Kidney epithelial cell (primary cell): ENCODE data around the gene CRB3. TPM values are rescaled to one million over a fixed set of nuclear protein-coding genes. Genes with fewer than 3 reads are reported as not detected.
"Not testable (repeated sequence)": the region's sequence is repeated elsewhere in the genome, so short reads cannot be mapped to it uniquely, and the experiment has no call there.

Experiments used
- DNase-seq: peaks from one replicate; pipeline ENCODE4 v3.0.0-alpha.2; 2010; ENCODE audit warnings: low read depth
- H3K27me3 ChIP-seq: 2 replicates; pipeline ENCODE4 v1.6.0; 2011; ENCODE audit warnings: low read length; ENCODE audit not compliant: control insufficient read depth, insufficient read depth
- H3K36me3 ChIP-seq: 2 replicates; pipeline ENCODE4 v1.5.1; 2011; ENCODE audit warnings: low read length; ENCODE audit not compliant: control insufficient read depth, insufficient read depth
- H3K4me3 ChIP-seq: 2 replicates; pipeline ENCODE4 v1.5.1; 2011; ENCODE audit warnings: low read depth, mild to moderate bottlenecking, control low read depth, low read length
- total RNA-seq: library from RNA; depleted of rRNA; stranded (reverse); fragments of >200 nt; gene quantifications from 2 replicates; pipeline ENCODE4 v1.2.3, GENCODE V29; 2015
- TF ChIP-seq, protein P1 (sequence below): IDR thresholded peaks from 2 replicates; pipeline ENCODE4 v1.5.1; 2011; ENCODE audit warnings: mild to moderate bottlenecking, moderate library complexity, low read length, control low read depth, inconsistent platforms; ENCODE audit not compliant: insufficient read depth, poor library complexity, severe bottlenecking

CRB3 gene
- total RNA-seq, 1 donor from 2014 or later: 87.8 TPM

DNA sequence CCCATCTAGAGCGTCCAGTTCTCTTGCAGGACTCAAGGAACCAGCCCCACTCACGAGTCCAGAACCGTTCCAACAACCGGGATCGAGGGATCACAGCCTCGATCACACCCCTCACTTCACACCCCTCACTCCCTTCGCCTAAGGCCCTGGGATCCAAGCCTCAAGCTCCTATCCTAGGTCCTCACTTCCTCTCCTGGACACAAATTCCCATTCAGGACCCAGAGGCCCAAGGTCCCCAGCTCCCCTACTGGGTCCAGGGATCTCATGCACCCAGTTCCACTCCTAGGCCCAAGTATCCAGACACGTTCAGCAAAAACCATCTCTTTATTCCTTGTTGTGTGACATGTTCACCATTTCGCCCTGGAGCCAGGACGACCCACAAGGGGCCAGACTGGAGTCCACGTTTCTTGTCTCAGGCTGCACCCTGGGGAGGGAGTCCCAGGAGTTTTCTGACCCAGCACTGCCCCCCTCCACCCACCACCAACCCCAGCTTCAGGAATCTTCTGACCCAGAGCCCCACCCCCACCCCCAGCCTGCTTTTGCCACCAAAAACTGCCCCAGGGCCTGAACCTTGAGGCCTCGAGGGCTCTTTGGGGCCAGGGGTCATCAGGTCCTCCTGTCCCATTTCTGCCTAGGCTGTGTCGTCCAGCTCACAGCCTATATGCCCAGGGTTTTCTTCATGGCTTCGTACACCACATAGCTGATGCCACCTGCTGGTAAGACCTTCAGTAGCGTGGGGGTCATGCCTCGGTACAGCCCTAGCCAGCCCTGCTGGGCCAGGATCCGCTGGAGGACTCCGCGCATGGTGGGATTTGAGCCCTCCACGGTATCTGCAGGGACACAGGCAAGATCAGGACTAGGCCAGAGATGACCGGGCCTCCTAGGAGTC, 38.1 kb upstream of the CRB3 start:
- Histone ChIP-seq H3K27me3 (peaks cover 5% of the 10 kb centered on the region), H3K4me3 (no peak overlapping the region), H3K36me3 (no peaks in the 10 kb centered on the region)
- DNase-seq: no peak
- TF ChIP-seq, protein P1, sequence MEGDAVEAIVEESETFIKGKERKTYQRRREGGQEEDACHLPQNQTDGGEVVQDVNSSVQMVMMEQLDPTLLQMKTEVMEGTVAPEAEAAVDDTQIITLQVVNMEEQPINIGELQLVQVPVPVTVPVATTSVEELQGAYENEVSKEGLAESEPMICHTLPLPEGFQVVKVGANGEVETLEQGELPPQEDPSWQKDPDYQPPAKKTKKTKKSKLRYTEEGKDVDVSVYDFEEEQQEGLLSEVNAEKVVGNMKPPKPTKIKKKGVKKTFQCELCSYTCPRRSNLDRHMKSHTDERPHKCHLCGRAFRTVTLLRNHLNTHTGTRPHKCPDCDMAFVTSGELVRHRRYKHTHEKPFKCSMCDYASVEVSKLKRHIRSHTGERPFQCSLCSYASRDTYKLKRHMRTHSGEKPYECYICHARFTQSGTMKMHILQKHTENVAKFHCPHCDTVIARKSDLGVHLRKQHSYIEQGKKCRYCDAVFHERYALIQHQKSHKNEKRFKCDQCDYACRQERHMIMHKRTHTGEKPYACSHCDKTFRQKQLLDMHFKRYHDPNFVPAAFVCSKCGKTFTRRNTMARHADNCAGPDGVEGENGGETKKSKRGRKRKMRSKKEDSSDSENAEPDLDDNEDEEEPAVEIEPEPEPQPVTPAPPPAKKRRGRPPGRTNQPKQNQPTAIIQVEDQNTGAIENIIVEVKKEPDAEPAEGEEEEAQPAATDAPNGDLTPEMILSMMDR: no peak

DNA sequence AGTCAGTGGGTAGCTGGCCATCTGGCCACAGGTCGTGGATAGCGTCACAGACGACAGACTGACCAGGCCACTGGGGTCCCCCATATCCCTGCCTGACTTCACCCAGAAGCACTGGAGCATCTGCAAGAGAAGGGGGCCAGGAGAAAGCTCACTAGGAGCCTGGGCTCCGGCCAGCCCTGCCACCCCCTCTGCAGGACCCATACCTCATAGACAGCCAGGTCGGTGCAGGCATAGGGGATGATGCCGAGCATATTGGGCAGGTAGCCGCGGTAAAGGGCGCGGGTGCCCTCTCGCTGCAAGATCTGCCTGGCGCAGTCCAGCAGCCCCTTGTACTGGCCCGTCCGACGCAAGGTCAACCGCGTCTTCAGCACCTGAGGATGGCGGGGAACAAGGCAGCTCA, 36.9 kb upstream of the CRB3 start:
- no peak for DNase-seq
- TF ChIP-seq, protein P1: no peak
- H3K27me3 ChIP-seq: peaks cover 7% of the 10 kb centered on the region
- H3K36me3 ChIP-seq: no peaks in the 10 kb centered on the region
- H3K4me3 ChIP-seq: no peak overlapping the region

DNA sequence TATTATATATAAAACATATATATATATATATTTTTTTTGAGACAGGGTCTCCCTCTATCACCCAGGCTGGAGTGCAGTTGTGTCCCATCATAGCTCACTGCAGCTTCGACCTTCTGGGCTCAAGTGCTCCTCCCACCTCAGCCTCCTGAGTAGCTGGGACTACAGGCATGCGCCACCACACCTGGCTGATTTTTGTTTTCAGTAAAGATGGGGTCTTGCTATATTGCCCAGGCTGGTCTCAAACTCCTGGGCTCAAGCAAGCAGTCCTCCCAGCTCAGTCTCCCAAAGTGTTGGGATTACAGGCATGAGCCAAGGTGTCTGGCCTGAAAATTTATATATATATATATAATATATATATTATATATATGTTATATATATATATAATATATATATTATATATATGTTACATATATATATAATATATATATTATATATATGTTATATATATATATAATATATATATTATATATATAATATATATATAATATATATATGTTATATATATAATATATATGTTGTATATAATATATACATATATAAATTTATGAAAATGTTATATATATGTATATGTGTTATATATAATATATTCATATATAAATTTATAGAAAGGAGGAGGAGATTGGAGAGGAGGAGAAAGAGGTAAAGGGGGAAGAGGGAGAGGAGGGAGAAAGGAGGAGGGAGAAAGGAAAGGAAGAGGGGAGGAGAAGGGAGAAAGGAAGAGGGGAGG, 35.2 kb upstream of the CRB3 start:
- H3K36me3 ChIP-seq, H3K4me3 ChIP-seq, DNase-seq, H3K27me3 ChIP-seq: not testable (repeated sequence)

DNA sequence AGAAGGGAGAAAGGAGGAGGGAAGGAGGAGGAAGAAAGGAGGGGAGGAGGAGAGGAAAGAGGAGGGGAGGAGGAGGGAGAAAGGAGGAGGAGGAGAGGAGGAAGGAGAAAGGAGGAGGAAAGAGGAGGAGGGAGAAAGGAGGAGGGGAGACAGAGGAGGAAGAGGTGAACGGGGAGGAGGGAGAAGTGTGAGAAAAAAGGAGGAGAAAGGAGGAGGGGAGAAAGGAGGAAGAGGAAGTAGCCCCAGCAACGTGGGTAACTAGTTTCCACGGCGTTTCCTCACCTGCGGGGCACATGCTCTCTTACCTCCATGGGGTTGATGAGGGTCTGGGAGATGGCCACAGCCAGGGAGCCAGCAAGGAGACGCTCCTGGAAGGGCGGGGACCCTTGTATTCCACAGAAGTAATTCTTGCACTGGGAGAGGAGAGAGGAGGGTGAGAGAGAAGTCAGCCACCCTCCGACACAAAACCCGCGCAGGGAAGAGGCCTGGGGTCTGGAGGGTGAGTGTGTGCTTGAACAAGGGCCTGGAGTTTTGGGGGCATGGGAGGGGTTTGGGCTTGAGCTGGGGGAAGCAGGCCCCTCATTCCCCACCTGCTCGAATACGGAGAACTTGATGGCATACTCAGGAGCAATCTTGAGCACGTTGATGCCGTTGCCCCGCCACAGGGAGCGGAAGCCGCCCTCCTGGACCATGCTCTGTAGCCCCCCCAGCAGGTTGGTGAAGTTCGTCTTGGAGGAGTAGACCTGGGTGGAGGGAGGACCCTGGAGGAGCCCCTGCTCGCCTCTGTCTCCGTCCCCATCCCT, 34.5 kb upstream of the CRB3 start:
- H3K36me3 ChIP-seq: no peaks in the 10 kb centered on the region
- no peak overlapping the region for H3K4me3 ChIP-seq
- no peak for DNase-seq
- peaks cover 7% of the 10 kb centered on the region for H3K27me3 ChIP-seq
- TF ChIP-seq, protein P1: no peak

DNA sequence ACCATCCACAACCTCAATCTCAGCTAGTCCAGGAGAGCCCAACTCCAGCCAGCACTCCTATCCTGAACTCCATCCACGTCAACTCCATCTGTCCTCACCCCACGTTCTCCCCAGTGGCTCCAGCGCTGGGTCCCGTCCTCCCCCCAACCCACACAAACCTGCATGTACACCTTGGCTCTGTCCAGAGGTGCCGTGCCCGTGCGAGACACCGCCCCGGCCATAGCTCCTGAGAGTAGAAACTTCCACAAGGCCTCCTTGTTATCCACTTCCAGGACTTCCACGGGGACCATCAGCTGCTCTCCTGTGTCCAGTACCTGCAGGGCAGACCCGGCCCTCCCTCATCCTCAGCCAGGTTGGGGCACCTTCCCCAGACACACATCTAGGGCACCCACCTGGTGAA, 32.2 kb upstream of the CRB3 start:
- Histone ChIP-seq H3K4me3 (no peak overlapping the region), H3K27me3 (peaks cover 7% of the 10 kb centered on the region), H3K36me3 (no peaks in the 10 kb centered on the region)
- TF ChIP-seq, protein P1: no peak
- DNase-seq: no peak

DNA sequence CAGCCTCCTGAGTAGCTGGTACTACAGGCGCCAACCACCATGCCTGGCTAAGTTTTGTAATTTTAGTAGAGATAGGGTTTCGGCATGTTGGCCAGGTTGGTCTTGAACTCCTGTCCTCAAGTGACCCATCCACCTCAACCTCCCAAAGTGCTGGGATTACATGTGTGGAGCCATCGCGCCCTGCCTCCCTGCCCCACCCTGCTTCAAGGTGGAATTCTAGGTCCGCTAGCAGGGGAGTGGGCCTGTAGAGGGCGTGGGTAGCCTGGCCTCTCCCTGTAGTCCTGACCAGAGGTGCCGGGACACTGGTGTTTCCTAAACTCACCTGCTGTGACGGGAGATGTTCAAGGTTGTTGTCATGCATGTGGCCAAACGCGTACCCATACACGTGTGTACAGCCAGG, 30.9 kb upstream of the CRB3 start:
- Histone ChIP-seq H3K36me3 (no peaks in the 10 kb centered on the region), H3K27me3 (peaks cover 7% of the 10 kb centered on the region), H3K4me3 (no peak overlapping the region)
- no peak for DNase-seq
- TF ChIP-seq, protein P1: no peak
